SU-DHL-6 (cell line): ENCODE measurements around the gene ETS1.

ENCODE experiments used
- H2AFZ ChIP-seq: fragments of 200-600 bp; sonication (generic); 2 replicates; pipeline ENCODE4 v1.6.1; 2014; ENCODE audit warnings: low read depth, mild to moderate bottlenecking, moderate library complexity, mixed read lengths, antibody characterized with exemption, low read length; ENCODE audit not compliant: severe bottlenecking
- H3F3A ChIP-seq: fragments of 200-600 bp; shearing (Covaris generic); 2 replicates; pipeline ENCODE4 v1.6.0; 2016; ENCODE audit warnings: antibody characterized with exemption, mild to moderate bottlenecking; ENCODE audit not compliant: insufficient read depth
- H3K27ac ChIP-seq: fragments of 200-600 bp; sonication (generic); 2 replicates; pipeline ENCODE4 v1.5.1; 2016; ENCODE audit warnings: low read depth, mild to moderate bottlenecking, low read length, moderate library complexity, mixed read lengths
- H3K27me3 ChIP-seq: fragments of 200-600 bp; sonication (generic), shearing (Covaris generic); 2 replicates; pipeline ENCODE4 v1.6.0; 2014; ENCODE audit warnings: mild to moderate bottlenecking, low read length
- H3K36me3 ChIP-seq: fragments of 200-600 bp; sonication (generic); 2 replicates; pipeline ENCODE4 v1.6.1; 2014; ENCODE audit warnings: mild to moderate bottlenecking, low read length, mixed read lengths
- H3K4me2 ChIP-seq: fragments of 300-600, 200-600 bp; shearing (Covaris generic), sonication (generic); 2 replicates; pipeline ENCODE4 v1.6.0; 2014; ENCODE audit warnings: low read length, low read depth, mild to moderate bottlenecking; ENCODE audit not compliant: poor library complexity, severe bottlenecking
- H3K4me3 ChIP-seq: fragments of 200-600 bp; sonication (generic); 2 replicates; pipeline ENCODE4 v1.5.1; 2014; ENCODE audit warnings: antibody characterized with exemption, low read length, mild to moderate bottlenecking, mixed read lengths; ENCODE audit not compliant: insufficient read depth, poor library complexity, severe bottlenecking
- H3K79me2 ChIP-seq: fragments of 200-600 bp; sonication (generic); 2 replicates; pipeline ENCODE4 v1.6.1; 2014; ENCODE audit warnings: mild to moderate bottlenecking, low read length, moderate library complexity; ENCODE audit not compliant: insufficient read depth
- H3K9ac ChIP-seq: fragments of 200-600 bp; sonication (generic); 2 replicates; pipeline ENCODE4 v1.7.0; 2014; ENCODE audit warnings: mild to moderate bottlenecking, low read length
- H3K9me2 ChIP-seq: fragments of 200-600 bp; sonication (generic); replicated peaks from 2 replicates; pipeline ENCODE4 v1.6.1; 2014; ENCODE audit warnings: low read length; ENCODE audit not compliant: insufficient read depth
- H3K9me3 ChIP-seq: fragments of 200-600 bp; sonication (generic); 2 replicates; pipeline ENCODE4 v1.6.1; 2014; ENCODE audit warnings: low read length, mixed read lengths; ENCODE audit not compliant: insufficient read depth
- H4K20me1 ChIP-seq: fragments of 200-600 bp; sonication (generic); 2 replicates; pipeline ENCODE4 v1.6.1; 2014; ENCODE audit warnings: low read depth, mild to moderate bottlenecking, antibody characterized with exemption, low read length, moderate library complexity, mixed read lengths
- CTCF ChIP-seq: fragments of 200-600 bp; sonication (generic); IDR thresholded peaks from one replicate; pipeline ENCODE4 v1.5.1; 2017; ENCODE audit warnings: antibody characterized with exemption, mild to moderate bottlenecking, low read length, moderate library complexity; ENCODE audit not compliant: insufficient read depth, poor library complexity, severe bottlenecking
- EZH2phosphoT487 ChIP-seq: fragments of 200-600 bp; sonication (generic), shearing (Covaris generic); conservative IDR thresholded peaks from 2 replicates; pipeline ENCODE4 v1.6.1; 2018; ENCODE audit warnings: mild to moderate bottlenecking, antibody characterized with exemption, low read length, moderate library complexity, mixed read lengths

The ETS1 gene

GRCh38 chr11:128508770-128509510 lies 78.4 kb downstream of the ETS1 start:
- no peak overlapping the region for H2AFZ ChIP-seq
- peak overlapping the region; percentile 96 for H3K4me2 ChIP-seq
- peak overlapping the region; percentile 40 for H3K9ac ChIP-seq
- peaks cover 33% of the 10 kb centered on the region for H3F3A ChIP-seq
- peak overlapping the region; percentile 72 for H3K27ac ChIP-seq
- H3K36me3 ChIP-seq = peaks cover 9% of the 10 kb centered on the region; the same call in 1 of the 2 replicates
- H3K9me3 ChIP-seq = no peaks in the 10 kb centered on the region
- peaks cover 100% of the 10 kb centered on the region for H3K79me2 ChIP-seq
- peak overlapping the region; percentile 30 for H3K4me3 ChIP-seq
- TF ChIP-seq EZH2phosphoT487 = no peak
- TF ChIP-seq CTCF = no peak
- no peaks in the 10 kb centered on the region for H3K9me2 ChIP-seq
- H4K20me1 ChIP-seq = peaks cover 7% of the 10 kb centered on the region; the same call in 1 of the 2 replicates
- H3K27me3 ChIP-seq = no peaks in the 10 kb centered on the region

DNA sequence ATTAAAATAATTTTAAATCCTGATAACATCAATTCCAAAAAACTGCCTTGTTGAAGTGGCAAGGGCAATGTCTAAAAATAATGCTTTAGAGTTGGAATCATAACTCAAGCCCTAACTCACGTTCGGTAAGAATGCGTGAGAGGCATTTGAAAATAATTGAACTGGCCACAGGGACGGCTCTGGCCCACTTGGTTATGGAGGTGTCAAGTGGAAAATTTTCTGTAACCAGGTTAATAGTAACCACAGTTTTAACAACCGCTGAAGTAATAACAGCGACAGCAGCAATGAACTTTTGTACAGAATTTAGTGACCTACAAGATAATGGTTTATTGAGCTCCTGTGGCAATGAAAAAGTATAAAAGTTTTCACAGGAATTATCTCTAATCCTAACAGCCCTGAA lies 79.4 kb downstream of the ETS1 start:
- Histone ChIP-seq H3K27ac (peak overlapping the region; percentile 72), H3K9me3 (no peaks in the 10 kb centered on the region), H2AFZ (no peak overlapping the region), H3K9me2 (no peaks in the 10 kb centered on the region), H3K4me3 (peak overlapping the region; percentile 13), H3K27me3 (no peaks in the 10 kb centered on the region), H3K4me2 (peak overlapping the region; percentile 96), H4K20me1 (peaks cover 5% of the 10 kb centered on the region; the same call in 1 of the 2 replicates), H3K36me3 (peaks cover 2% of the 10 kb centered on the region; the same call in 1 of the 2 replicates), H3K79me2 (peaks cover 100% of the 10 kb centered on the region), H3F3A (peaks cover 42% of the 10 kb centered on the region), H3K9ac (peak overlapping the region; percentile 40)
- no peak for TF ChIP-seq EZH2phosphoT487
- TF ChIP-seq CTCF = no peak

GRCh38 chr11:128506999-128507611 lies 80.3 kb downstream of the ETS1 start:
- Histone ChIP-seq H3K9me2 (no peaks in the 10 kb centered on the region), H3K27me3 (no peaks in the 10 kb centered on the region), H3K9ac (peak overlapping the region; percentile 40), H3K4me3 (no peak overlapping the region), H3K36me3 (no peaks in the 10 kb centered on the region), H3K4me2 (peak overlapping the region; percentile 96), H3K27ac (peak overlapping the region; percentile 72), H3K9me3 (no peaks in the 10 kb centered on the region), H2AFZ (no peak overlapping the region), H4K20me1 (0 out of 2 replicates have a peak, but pooled peaks cover 3% of the 10 kb centered on the region), H3K79me2 (peaks cover 100% of the 10 kb centered on the region), H3F3A (peaks cover 48% of the 10 kb centered on the region)
- TF ChIP-seq CTCF (no peak), EZH2phosphoT487 (no peak)
